IMR-90 (cell line): ENCODE measurements around the gene CELF5. TPM values are rescaled to one million over a fixed set of nuclear protein-coding genes. Genes with fewer than 3 reads are reported as not detected.

Source experiments
- ATAC-seq: fragments of 200-7000 bp; cut with Tn5 transposase; 2 replicates; pipeline ENCODE4 v1.9.1; 2020; ENCODE audit warnings: low read depth, mild to moderate bottlenecking, moderate library complexity
- BruUV-seq: library from RNA; stranded (reverse); fragments of 400-500 nt; replicated peaks from 2 replicates; lab custom pipeline; 2021; lab: Mats Ljungman, UMichigan
- CTCF ChIA-PET: fragments of 300-600 bp; formaldehyde crosslinking; extraction: SDS; loops from one replicate; lab custom pipeline; 2021; ENCODE audit warnings: antibody characterized with exemption; lab: Yijun Ruan, JAX
- POLR2A ChIA-PET: fragments of 300-600 bp; sonication (Branson Sonifier 250); formaldehyde crosslinking; loops from one replicate; lab custom pipeline; 2022; ENCODE audit warnings: antibody characterized with exemption; ENCODE audit not compliant: unreplicated experiment; lab: Charles Lee
- DNase-seq: peaks from one replicate; pipeline ENCODE4 v3.0.0; 2013
- H2AFZ ChIP-seq: replicated peaks from 2 replicates; pipeline ENCODE3; 2013; ENCODE audit warnings: low read length, mild to moderate bottlenecking; ENCODE audit not compliant: poor library complexity
- H2AK5ac ChIP-seq: 2 replicates; pipeline ENCODE4 v1.6.1; 2013; ENCODE audit warnings: low read depth, low read length, inconsistent platforms
- H2AK9ac ChIP-seq: replicated peaks from 2 replicates; pipeline ENCODE3; 2013; ENCODE audit warnings: mild to moderate bottlenecking, low read depth, low read length, moderate library complexity; ENCODE audit not compliant: poor library complexity
- H2BK120ac ChIP-seq: 2 replicates; pipeline ENCODE4 v1.6.1; 2013; ENCODE audit warnings: low read depth, low read length, inconsistent platforms
- H2BK15ac ChIP-seq: 3 replicates; pipeline ENCODE4 v1.6.1; 2013; ENCODE audit warnings: low read depth, low read length, inconsistent platforms
- H2BK20ac ChIP-seq: 2 replicates; pipeline ENCODE4 v1.6.1; 2013; ENCODE audit warnings: low read depth, mild to moderate bottlenecking, inconsistent platforms, low read length, moderate library complexity
- H2BK5ac ChIP-seq: 2 replicates; pipeline ENCODE4 v1.6.1; 2013; ENCODE audit warnings: mild to moderate bottlenecking, low read depth, low read length, inconsistent platforms; ENCODE audit not compliant: poor library complexity, severe bottlenecking
- H3K14ac ChIP-seq: replicated peaks from 2 replicates; pipeline ENCODE4 v1.6.1; 2013; ENCODE audit warnings: low read depth, low read length, inconsistent platforms
- H3K18ac ChIP-seq: 2 replicates; pipeline ENCODE4 v1.6.1; 2013; ENCODE audit warnings: low read depth, low read length, control low read depth
- H3K23ac ChIP-seq: 2 replicates; pipeline ENCODE4 v1.6.1; 2013; ENCODE audit warnings: low read depth, low read length, inconsistent platforms
- H3K27ac ChIP-seq: 2 replicates; pipeline ENCODE4 v1.5.1; 2013; ENCODE audit warnings: mild to moderate bottlenecking, control low read depth, low read length; ENCODE audit not compliant: insufficient read depth
- H3K27me3 ChIP-seq: 2 replicates; pipeline ENCODE4 v1.6.1; 2013; ENCODE audit warnings: low read length; ENCODE audit not compliant: control insufficient read depth, insufficient read depth
- H3K36me3 ChIP-seq: 2 replicates; pipeline ENCODE4 v1.6.1; 2013; ENCODE audit warnings: low read length, mixed read lengths; ENCODE audit not compliant: control insufficient read depth, insufficient read depth
- H3K4ac ChIP-seq: 2 replicates; pipeline ENCODE4 v1.6.1; 2013; ENCODE audit warnings: low read depth, low read length, inconsistent platforms
- H3K4me1 ChIP-seq: 2 replicates; pipeline ENCODE4 v1.6.1; 2013; ENCODE audit warnings: low read length, mixed read lengths; ENCODE audit not compliant: control insufficient read depth, insufficient read depth
- H3K4me2 ChIP-seq: 2 replicates; pipeline ENCODE4 v1.6.1; 2013; ENCODE audit warnings: low read depth, mild to moderate bottlenecking, control low read depth, low read length, moderate library complexity
- H3K4me3 ChIP-seq: 2 replicates; pipeline ENCODE4 v1.5.1; 2013; ENCODE audit warnings: low read depth, mild to moderate bottlenecking, control low read depth, low read length, moderate library complexity; ENCODE audit not compliant: insufficient read depth
- H3K56ac ChIP-seq: 2 replicates; pipeline ENCODE4 v1.6.1; 2013; ENCODE audit warnings: low read length, inconsistent platforms; ENCODE audit not compliant: insufficient read depth; ENCODE audit errors: extremely low read depth
- H3K79me1 ChIP-seq, 2 experiments: 2 replicates each; pipeline ENCODE4 v1.6.1; 2013; ENCODE audit warnings: low read length in 2 of 2, inconsistent platforms in 1 of 2, low read depth in 1 of 2
- H3K9ac ChIP-seq: 2 replicates; pipeline ENCODE4 v1.6.1; 2013; ENCODE audit warnings: low read depth, low read length, control low read depth
- H3K9me1 ChIP-seq: 2 replicates; pipeline ENCODE4 v1.6.1; 2013; ENCODE audit warnings: low read length, inconsistent platforms; ENCODE audit not compliant: insufficient read depth
- H3K9me3 ChIP-seq: 2 replicates; pipeline ENCODE4 v1.6.1; 2013; ENCODE audit warnings: low read length; ENCODE audit not compliant: control insufficient read depth, insufficient read depth
- H4K20me1 ChIP-seq: 2 replicates; pipeline ENCODE4 v1.6.1; 2013; ENCODE audit warnings: low read length, inconsistent platforms; ENCODE audit not compliant: insufficient read depth
- H4K5ac ChIP-seq: 2 replicates; pipeline ENCODE4 v1.6.1; 2013; ENCODE audit warnings: mild to moderate bottlenecking, low read depth, low read length, control low read depth
- H4K8ac ChIP-seq, 2 experiments: 2 replicates each; pipeline ENCODE4 v1.6.1; 2013; ENCODE audit warnings: low read depth in 2 of 2, low read length in 2 of 2, control low read depth in 1 of 2, inconsistent platforms in 1 of 2
- H4K91ac ChIP-seq: 2 replicates; pipeline ENCODE4 v1.6.1; 2013; ENCODE audit warnings: low read depth, low read length, inconsistent platforms; ENCODE audit not compliant: insufficient read depth
- CTCF ChIP-seq: conservative IDR thresholded peaks from 2 replicates; pipeline ENCODE4 v1.5.1; 2012; ENCODE audit warnings: mild to moderate bottlenecking, low read depth, low read length, improper control_type of control experiment
- ELK1 ChIP-seq: fragments of 150-350 bp; IDR thresholded peaks from 2 replicates; pipeline ENCODE4 v1.6.1; 2016; ENCODE audit warnings: low read depth, mild to moderate bottlenecking, low read length, moderate library complexity, borderline replicate concordance
- MAFK ChIP-seq: IDR thresholded peaks from 2 replicates; pipeline ENCODE4 v1.6.1; 2012; ENCODE audit warnings: low read depth, low read length, improper control_type of control experiment
- MXI1 ChIP-seq: IDR thresholded peaks from 2 replicates; pipeline ENCODE4 v1.6.1; 2012; ENCODE audit warnings: low read depth, mild to moderate bottlenecking, low read length, moderate library complexity, borderline replicate concordance
- POLR2A ChIP-seq: IDR thresholded peaks from 2 replicates; pipeline ENCODE4 v1.6.1; 2012; ENCODE audit warnings: mild to moderate bottlenecking, low read depth, low read length
- RAD21 ChIP-seq: IDR thresholded peaks from 2 replicates; pipeline ENCODE4 v1.6.1; 2012; ENCODE audit warnings: low read length, improper control_type of control experiment
- RCOR1 ChIP-seq: IDR thresholded peaks from 2 replicates; pipeline ENCODE4 v1.6.1; 2012; ENCODE audit warnings: mild to moderate bottlenecking, low read length, improper control_type of control experiment; ENCODE audit not compliant: insufficient replicate concordance
- USF2 ChIP-seq: fragments of 150-350 bp; IDR thresholded peaks from 2 replicates; pipeline ENCODE4 v1.6.1; 2017; ENCODE audit warnings: mild to moderate bottlenecking, antibody characterized with exemption, low read length, low read depth
- WGBS, 2 experiments: methylation state at CpG; one replicate each; pipeline versions ENCODE4 v1.1.5 to v1.1.7; 2013; ENCODE audit warnings: missing lambda C conversion rate in 2 of 2; ENCODE audit not compliant: insufficient read length in 1 of 2; ENCODE audit errors: extremely low coverage in 2 of 2; 5-methylcytosine and 5-hydroxymethylcytosine counted together
- dilution Hi-C: fragments of 300-500 bp; cut with HindIII; formaldehyde crosslinking; loops from one replicate; pipeline ENCODE4 v1.14.3; 2018; ENCODE audit warnings: low sequenced_read_pairs; ENCODE audit not compliant: unreplicated experiment
- in situ Hi-C: fragments of 300-500 bp; cut with MboI; formaldehyde crosslinking; loops from 3 replicates; pipeline ENCODE4 v1.14.3; 2019; ENCODE audit warnings: low sequenced_read_pairs, inconsistent platforms, mixed read lengths
- intact Hi-C: fragments of 100-400 bp; cut with micrococcal nuclease; formaldehyde crosslinking; loops from 2 replicates; pipeline ENCODE4 v1.10.0; 2022
- polyA plus RNA-seq, 3 experiments: library from polyadenylated mRNA; depleted of rRNA; stranded (reverse); fragments of >200 nt; gene quantifications; 2 replicates each; pipeline ENCODE4 v1.2.3, GENCODE V29; 2012; ENCODE audit warnings: low replicate concordance in 1 of 3
- total RNA-seq: library from RNA; depleted of rRNA; stranded (reverse); fragments of >200 nt; gene quantifications from 2 replicates; pipeline ENCODE4 v1.2.3, GENCODE V29; 2012

CELF5 gene
- total and polyA plus RNA-seq, 2 of the 4 experiments (the other 2 are of a cell fraction) = 0.02 TPM; not detected in 1

- H3K79me1 ChIP-seq = no peaks in the 10 kb centered on the region; a peak in 1 of 4 replicates
- WGBS, 2 experiments = 86% methylated on average over 1 of the region's 8 CpGs; no CpG with 5 or more reads in 1 of the 2 experiments
- H3K9me1 ChIP-seq = peaks cover 9% of the 10 kb centered on the region; the same call in 1 of the 2 replicates
- H4K5ac ChIP-seq = no peak overlapping the region
- H2AK9ac ChIP-seq = peak overlapping the region; percentile 55
- H3K36me3 ChIP-seq = no peaks in the 10 kb centered on the region
- H4K20me1 ChIP-seq = no peaks in the 10 kb centered on the region
- no peak overlapping the region for H2BK15ac ChIP-seq
- peaks cover 24% of the 10 kb centered on the region for H3K4me1 ChIP-seq
- in situ Hi-C loops (loop anchor here (5.0 kb wide), 1 partner anchor 99 kb away; no protein-coding TSS in a partner anchor), intact Hi-C loops (no loop called here), dilution Hi-C loops (no loop called here)
- no peak overlapping the region for H2BK5ac ChIP-seq
- H4K8ac ChIP-seq = no peak overlapping the region; a peak in 1 of 4 replicates
- no peak overlapping the region for H3K27ac ChIP-seq
- ChIA-PET POLR2A (no interaction called here), CTCF (no interaction called here)
- H2AFZ ChIP-seq = no peak overlapping the region
- ATAC-seq (no peak), DNase-seq (no peak)
- H3K4me2 ChIP-seq = no peak overlapping the region
- BruUV-seq = no TSS peak
- H3K14ac ChIP-seq = no peak overlapping the region
- no peaks in the 10 kb centered on the region for H3K9me3 ChIP-seq
- H3K9ac ChIP-seq = no peak overlapping the region
- no peak overlapping the region for H3K4ac ChIP-seq
- no peak overlapping the region for H3K23ac ChIP-seq
- no peaks in the 10 kb centered on the region; the same call in 1 of the 2 replicates for H3K27me3 ChIP-seq
- no peak overlapping the region for H3K18ac ChIP-seq
- peak overlapping the region; percentile 27; the same call in 1 of the 2 replicates for H2AK5ac ChIP-seq
- H3K4me3 ChIP-seq = no peak overlapping the region
- H3K56ac ChIP-seq = no peak overlapping the region
- H2BK20ac ChIP-seq = peak overlapping the region; percentile 33; the same call in 1 of the 2 replicates
- H2BK120ac ChIP-seq = peak overlapping the region; percentile 49; the same call in 1 of the 2 replicates
- TF ChIP-seq RAD21 (no peak), USF2 (no peak), RCOR1 (no peak), MXI1 (no peak), MAFK (no peak), POLR2A (no peak), ELK1 (no peak), CTCF (no peak)
- no peak overlapping the region for H4K91ac ChIP-seq
These were observed 109.2 kb downstream of the CELF5 start for GRCh38 chr19:3333662-3334061.
